NCI-H2227 treated with DMSO at 0.1 percent for 48 hours (cell line): Measurements from ENCODE around the gene KREMEN2.
A peak's percentile ranks its signal among the peaks of the same experiment; 100 is the strongest.

Experiments used
- DNase-seq: peaks from one replicate; lab custom pipeline; 2025; lab: John Stamatoyannopoulos, UW

KREMEN2 gene

DNA sequence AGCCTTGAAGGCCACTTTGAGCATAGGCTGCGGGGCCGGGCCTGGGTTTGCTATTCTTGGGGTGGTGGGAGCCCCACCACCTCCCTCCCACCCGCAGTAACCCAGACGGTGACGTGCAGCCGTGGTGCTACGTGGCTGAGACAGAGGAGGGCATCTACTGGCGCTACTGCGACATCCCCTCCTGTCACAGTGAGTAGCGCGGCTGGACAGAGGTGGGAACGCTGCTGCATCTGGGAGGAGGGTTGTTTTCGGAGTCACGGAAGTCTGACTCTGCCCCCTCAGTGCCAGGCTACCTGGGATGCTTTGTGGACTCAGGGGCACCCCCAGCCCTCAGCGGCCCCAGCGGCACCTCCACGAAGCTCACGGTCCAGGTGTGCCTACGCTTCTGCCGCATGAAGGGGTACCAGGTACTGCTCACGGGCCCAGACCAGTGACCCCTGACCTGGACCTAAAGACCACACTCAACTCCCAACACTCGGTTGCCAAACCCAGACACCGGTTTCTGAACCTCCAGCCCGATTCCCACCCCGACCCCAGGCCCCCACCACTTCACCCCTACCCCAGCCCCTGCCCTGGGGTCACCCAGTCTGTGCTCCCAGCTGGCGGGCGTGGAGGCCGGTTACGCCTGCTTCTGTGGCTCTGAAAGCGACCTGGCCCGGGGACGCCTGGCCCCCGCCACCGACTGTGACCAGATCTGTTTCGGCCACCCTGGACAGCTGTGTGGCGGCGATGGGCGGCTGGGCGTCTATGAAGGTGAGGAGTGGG is 2.1 kb downstream of the KREMEN2 start:
- no peak for DNase-seq

DNA sequence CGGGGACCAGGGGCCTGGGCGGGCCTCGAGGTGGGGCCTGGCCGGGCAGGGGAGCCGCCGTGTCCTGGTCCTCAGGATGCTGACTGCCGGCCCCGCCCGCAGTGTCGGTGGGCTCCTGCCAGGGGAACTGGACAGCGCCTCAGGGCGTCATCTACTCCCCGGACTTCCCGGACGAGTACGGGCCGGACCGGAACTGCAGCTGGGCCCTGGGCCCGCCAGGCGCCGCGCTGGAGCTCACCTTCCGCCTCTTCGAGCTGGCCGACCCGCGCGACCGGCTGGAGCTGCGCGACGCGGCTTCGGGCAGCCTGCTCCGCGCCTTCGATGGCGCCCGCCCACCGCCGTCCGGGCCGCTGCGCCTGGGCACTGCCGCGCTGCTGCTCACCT is 2.7 kb downstream of the KREMEN2 start:
- no peak for DNase-seq

DNA sequence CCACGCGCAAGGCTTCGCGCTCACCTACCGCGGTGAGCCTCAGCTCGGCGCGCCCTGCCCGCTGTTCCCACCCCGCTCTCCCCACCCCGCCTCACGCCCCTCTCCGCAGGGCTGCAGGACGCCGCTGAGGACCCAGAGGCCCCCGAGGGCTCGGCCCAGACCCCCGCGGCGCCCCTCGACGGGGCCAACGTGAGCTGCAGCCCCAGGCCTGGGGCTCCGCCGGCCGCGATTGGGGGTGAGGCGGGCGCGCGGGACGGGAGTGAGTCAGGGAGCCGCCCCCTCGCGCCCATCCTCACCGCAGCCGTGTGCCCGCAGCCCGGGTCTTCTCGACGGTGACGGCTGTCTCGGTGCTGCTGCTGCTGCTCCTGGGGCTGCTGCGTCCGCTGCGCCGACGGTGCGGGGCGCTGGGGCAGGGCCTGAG is 3.1 kb downstream of the KREMEN2 start:
- DNase-seq, result no peak

DNA sequence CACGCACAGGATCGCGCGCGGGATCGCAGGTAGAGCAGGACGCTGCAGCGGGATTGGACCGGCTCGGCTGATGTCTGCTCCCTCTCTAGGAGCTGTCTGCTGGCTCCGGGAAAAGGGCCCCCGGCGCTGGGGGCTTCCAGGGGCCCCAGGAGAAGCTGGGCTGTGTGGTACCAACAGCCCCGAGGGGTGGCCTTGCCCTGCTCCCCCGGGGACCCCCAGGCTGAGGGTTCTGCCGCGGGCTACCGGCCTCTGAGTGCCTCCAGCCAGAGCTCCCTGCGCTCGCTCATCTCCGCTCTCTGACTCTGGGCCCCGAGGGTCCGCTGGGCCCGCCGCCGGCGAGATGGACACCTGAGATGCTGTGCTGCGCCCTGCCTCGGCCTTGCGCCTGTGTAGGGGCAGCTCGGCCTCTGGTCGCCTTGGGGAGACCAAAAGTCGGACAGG is 3.7 kb downstream of the KREMEN2 start:
- DNase-seq, result no peak

DNA sequence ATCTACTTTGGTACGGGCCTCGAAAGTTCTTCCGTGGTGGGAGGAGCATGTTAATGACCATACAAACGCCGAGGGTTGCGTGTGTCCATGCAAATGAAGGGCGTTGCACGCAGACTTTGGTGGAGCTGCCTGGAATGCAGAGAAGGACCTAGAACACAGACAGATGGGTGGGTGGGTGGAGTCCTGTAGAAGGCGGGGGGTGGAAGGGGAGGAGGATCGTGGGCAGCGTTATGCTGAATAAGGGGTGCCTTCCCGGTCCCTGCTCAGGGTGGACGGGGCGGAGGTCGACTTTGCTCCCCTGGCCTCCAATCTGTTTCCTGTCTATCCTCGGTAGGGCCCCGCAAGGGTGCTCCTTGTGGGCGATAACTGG is 4.3 kb downstream of the KREMEN2 start:
- no peak for DNase-seq

DNA sequence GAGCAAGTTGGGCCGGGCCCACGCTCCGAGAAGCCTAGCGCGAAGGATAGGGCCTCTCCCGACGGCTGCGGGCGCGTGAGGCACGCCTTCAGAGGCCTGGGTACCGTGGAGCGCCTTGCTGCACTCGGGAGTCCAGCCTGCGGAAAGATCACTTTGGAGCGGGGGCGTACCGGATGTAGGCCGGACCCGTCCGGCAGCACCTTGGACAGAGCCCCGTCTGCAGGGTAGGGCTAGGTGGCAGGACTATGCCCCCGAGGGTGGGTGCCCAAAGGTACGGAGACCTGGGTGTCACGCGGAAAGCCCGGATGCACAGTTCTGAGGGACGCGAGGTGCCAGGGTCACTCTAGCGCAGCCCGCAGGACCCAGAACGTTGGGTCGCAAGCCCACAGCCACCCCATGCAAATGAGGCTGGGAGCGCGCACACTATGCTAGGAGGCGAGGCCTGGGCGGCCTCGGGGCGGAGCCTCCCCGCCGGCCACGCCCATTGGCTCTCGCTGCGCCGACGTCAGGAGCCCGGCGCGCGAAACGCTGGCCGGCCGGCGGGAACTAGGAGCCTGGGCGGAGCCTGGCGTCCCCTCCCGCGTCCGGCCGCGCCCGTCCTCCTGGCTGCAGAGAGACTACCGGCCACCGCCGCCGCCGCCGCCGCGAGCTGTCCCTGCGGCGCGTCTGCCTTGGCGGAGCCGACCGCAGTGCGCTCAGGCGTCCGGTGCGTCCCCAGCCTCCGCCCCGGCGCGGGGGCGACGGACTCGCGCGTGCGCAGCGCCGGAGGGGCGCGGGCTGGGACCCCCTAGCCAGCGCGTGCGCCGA is 4.9 kb downstream of the KREMEN2 start, which contains the start of gene PAQR4:
Gene PAQR4 (plus strand): TSS at position 611 of the 807 bp plus-strand sequence. CDS start 327 bp downstream, outside the sequence.
- peak; percentile 85 for DNase-seq

DNA sequence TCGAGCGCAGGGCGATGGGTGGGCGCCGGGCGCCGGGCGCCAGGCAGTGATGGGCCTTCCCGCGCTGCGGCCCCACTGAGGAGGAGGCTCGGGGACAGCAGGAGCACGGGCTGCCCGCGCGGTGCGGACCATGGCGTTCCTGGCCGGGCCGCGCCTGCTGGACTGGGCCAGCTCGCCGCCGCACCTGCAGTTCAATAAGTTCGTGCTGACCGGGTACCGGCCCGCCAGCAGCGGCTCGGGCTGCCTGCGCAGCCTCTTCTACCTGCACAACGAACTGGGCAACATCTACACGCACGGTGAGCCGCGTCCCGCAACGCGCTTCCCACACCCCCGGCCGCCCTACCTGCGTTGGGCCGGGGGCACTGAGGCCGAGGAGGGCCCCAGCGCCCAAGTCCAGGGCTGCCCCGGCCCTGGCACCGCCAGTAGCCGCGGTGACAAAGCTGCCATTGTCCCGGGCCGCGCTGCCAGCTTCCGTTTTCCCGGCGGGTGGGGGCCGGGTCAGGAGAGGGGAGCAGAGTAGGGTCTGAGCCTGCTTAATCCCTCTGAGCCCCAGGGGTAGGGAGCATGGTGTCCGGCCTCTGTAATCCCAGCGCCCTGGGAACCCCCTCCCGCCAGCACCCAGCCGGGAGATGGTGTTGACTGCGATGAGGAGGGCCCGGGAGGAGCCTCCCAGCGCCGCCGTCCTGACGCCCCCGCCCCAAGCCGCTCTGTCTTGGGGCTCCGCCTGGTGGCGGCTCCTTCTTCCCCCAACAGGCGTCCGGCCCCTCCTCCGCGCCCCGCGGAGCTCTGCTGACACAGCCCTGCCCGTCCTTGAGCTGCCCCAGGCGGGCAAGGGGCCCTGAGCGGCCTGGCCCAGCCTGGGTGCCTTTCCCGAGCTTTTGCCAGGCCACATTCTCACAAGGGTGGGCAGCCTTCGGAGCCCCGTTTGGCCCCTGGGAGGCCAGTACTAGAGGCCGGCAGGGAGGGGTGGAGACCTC is 5.8 kb downstream of the KREMEN2 start:
- DNase-seq, result peak; percentile 65

DNA sequence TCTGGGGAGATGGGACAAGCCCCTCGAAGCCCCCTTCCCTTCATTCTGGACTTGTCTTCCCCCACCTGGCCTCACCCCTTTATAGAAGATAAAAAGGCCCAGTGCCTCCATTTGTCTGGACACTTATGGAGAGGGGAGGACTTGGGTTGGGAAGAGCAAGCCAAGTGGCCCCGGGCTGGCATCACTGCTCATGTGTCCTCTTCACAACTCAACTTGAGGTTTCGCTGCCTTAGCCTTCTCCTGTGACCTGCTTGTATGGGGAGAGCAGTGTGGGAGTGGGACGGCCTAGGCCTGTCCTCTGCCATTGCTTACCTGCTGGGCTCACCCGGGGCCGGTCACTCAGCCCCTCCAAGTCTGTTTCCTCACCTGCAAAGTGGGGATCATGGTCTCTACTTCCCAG is 6.5 kb downstream of the KREMEN2 start:
- no peak for DNase-seq

DNA sequence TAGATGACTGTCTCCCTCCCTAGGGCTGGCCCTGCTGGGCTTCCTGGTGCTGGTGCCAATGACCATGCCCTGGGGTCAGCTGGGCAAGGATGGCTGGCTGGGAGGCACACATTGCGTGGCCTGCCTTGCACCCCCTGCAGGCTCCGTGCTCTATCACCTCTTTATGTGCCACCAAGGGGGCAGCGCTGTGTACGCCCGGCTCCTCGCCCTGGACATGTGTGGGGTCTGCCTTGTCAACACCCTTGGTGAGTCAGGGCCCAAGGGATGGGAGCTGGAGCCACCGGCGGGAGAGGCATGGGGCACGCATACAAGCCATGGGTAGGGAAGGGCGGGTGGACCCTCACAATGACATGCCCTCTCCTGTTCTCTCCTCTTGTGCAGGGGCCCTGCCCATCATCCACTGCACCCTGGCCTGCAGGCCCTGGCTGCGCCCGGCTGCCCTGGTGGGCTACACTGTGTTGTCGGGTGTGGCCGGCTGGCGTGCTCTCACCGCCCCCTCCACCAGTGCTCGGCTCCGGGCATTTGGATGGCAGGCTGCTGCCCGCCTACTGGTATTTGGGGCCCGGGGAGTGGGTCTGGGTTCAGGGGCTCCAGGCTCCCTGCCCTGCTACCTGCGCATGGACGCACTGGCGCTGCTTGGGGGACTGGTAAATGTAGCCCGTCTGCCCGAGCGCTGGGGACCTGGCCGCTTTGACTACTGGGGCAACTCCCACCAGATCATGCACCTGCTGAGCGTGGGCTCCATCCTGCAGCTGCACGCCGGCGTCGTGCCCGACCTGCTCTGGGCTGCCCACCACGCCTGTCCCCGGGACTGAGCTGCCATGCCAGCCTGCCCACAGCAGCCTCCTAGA is 7.3 kb downstream of the KREMEN2 start:
- no peak for DNase-seq

DNA sequence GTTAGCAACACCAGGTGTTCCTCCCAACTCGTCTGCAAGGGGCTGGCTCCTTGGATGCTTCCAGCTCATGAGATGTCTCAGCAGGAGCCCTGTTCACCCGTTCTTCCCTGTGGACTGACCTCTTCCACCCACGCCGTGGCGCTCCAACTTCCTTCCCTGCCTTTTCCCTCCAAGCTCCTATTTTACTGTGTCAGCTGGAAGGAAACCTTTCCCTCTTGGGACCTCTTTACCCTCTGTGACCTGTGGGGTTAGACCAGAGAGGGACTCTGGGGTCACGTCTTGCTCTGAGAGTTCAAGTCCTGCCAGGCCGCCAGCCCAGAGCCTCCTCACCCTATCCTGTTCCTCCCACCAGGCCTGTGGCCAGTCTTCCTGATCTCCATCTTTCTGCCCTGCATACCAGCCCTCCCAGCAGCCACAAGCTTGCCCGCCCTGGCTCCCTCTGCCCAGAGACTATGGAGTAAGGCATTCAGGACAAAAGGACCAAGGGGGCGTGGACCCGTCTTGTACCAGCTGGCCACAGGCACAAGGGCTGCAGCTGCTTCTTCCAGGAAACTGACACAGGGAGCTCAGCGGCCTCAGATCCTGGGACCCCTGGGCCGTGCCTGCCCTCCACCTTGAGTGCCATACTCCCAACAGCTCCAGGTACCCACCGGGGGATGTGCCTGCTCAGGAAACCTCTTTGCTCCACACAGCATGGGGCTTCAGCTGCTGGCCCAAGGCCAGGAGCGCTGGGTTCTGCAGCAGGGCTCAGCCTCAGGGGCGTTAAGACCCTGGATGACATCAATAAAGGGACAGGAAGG is 8.1 kb downstream of the KREMEN2 start:
- DNase-seq, result no peak

DNA sequence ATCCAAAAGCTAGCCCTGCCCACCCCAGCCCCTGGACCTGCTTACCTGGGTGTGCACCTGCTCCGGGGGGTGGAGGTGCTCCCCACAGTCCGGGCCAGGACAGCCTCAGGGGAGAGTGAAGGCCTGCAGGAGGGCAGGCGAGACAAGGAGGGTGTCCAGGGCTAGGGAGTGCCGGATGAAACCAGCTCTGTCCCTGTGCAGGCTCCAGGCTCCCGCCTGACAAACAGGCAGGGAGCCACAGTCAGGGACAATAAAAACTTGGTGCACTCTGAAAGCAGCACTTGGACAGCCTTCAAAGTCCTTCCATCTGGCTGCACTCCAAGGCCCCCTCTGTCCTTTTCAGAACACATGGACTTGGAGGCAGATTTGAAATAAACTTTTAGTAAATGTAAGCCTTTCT is 9.0 kb downstream of the KREMEN2 start:
- DNase-seq, result no peak

DNA sequence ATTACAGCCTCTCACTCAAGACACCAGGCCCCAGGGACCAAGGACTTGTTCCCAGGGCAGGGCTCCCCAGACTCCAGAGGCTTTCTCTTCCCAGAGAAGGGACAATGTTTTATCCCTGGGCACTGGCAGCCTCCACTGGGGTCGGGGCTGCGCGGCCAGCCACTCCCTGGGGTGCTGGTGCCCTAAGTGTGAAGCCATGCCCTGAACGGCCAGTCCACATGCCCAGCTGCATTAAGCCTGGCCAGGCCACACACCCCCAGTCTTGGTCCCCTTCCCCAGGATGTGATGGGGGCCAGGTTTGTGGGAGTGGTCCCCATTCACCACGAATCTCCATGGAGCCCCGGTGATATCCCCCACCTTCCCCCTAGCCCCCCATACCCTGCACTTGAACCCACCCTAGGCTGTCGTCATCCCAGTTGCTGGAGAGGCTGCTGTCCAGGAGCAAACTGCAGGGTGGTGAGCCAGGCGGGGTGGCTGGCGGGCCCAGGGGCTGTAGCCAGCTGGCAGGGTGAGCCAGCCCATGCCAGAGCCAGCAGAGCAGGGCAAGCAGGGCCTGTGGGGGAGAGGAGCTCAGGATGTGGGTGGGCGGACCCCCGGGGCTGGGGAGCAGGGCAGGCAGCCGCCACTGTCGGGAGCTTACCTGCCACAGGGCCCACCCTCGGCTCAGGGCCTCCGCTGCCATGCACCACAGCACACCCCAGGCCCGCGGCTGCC is 9.7 kb downstream of the KREMEN2 start:
- DNase-seq, result no peak

DNA sequence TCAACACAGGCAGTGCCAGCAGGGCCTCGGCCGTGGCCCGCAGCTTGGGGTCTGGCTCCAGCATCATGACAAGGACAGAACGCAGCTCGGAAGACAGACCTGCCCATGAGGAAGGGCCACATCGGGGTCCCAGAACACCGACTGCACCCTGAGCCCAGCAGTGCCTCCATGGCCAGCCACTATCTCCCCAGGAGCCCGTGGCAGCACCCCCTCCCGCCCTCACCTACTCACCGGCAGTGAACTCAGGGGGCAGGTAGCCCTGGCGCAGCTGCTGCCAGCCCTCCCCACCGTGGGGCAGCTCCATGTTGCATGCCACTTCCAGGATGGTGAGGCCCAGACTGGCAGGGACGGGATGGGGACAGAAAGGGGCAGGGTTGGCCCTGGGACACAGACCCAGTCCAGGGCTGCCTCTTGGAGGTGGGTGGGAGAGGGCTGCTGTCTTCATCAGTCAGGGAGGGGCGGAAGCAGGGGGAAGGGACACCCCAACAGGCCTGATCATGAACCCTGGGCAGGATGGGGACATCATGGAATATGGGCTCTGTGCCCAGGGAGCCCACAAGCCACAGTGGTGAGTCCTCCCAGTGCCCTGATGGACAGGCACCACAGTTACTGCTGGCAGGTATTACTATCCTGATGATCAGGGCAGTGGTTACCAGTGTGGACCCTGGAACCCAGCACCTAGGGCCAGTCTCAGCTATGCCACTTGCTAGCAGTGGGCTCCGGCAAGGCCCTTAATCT is 10.4 kb downstream of the KREMEN2 start:
- DNase-seq, result no peak

DNA sequence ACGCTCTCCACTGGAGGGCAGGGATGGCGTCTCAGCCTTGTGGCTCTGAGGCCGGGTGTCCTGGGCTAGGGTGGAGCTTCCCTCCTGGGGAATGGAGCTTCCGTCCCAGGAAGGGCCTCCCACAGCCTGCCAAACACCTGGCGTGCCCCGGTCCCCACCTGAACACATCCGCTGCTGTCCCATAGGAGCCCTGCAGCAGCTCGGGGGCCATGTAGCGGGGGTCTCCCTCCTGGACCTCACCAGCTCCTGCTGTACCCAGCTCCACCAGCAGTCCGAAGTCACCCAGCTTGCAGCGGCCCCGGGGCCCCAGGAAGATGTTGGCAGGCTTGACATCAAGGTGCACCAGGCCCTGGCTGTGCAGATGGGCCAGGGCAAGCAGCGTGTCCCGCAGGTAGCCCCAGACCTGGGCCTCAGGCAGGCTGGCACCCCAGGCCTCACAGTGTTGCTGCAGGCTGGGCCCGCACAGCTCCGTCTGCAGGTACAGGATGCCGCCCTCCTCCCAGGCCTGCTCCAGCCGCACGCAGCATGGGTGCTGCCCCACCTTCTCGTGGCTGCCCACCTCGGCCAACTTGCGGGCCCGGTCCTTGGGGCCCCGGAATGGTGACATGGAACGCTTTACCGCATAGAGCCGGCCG is 11.2 kb downstream of the KREMEN2 start:
- no peak for DNase-seq

DNA sequence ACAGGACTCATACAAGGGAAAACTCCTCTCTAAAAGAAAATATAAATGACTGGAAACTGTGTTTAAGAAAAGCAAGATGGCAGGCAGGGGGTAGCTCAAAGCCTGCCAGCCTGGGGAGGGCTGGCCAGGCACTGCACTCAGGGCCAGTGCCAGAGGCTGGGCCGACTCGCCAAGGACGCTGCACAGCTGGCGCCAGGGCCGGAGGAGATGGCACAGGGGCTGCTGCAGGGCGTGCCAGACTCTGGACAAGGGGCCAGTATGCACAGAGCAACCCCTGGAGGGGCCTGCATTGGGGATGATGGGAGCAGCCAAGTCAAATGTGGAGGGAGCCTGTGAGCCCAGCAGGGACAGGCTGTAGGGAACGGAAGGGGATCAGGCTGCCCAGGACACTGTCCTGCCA is 12.1 kb downstream of the KREMEN2 start:
- no peak for DNase-seq

DNA sequence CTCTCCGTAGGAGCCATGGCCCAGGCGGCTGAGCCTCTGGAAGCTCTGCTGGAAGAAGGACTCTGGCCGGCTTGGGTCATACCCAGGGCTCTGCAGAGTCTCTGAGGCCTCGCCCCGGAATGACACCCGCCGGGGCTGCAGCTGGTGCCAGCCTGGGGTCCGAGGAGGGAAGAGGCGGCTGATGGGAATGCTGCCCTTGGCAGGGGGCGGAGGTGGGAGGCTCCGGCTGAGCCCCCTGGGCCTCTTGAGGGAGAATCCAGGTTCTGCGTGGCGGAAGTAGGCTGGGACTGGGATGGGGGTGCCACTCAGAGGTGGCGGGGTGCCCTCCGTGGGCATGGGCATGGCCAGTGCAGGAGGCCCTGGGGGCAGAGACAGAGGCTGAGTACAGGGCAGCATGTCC is 12.6 kb downstream of the KREMEN2 start:
- DNase-seq, result no peak

DNA sequence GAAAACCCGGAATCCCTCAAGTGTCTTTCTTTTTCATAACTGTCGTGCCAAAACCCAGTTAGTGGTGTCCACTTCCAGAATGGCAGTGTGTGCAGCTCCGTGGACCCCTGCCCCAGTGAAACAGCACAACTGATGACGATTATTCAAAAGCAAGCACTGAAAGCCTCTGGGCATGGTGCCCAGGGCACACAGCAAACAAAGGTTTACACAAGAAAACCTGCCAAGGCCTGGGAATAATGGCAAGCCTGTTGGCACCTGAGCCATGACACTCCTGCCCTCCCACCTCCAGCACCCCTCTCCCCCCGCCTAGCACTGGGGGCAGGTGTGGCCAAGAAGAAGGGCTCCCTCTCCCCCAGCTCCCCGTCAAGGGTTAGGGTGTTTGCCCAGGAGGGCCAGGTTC is 13.4 kb downstream of the KREMEN2 start:
- DNase-seq, result no peak

DNA sequence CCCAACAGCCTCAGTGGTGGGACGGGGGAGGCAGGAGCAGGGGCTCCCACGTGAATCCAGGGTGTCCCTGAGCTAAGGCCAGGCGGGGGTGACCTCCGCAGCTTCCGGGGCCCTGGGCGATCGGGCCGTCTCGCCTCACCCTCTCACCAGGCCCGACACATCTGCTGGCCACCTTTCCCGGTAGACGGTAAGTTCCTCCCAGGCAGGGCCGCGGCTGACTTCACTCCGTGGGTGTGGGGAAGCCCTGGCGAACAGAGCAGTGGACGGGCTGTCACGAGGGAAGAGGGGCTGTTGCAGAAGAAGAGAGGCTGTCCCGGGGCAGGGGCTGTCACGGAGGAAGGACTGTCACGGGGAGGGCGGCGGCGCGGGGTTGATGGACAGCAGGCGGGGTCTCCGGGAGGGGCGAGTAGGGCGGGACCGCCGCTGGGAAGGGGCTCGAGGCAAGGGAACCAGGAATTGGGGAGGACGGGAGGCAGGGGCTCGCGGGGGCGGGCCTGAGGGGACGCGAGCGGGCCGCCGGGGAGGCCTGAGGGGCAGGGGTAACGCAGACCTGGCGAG is 15.7 kb downstream of the KREMEN2 start:
- no peak for DNase-seq
